GM12892 (cell line): ENCODE results near the gene FSTL5.

Experiments
- POLR2A ChIP-seq: IDR thresholded peaks from 2 replicates; pipeline ENCODE4 v1.6.1; 2011; ENCODE audit warnings: low read depth, low read length, control low read depth
- POLR2AphosphoS5 ChIP-seq: IDR thresholded peaks from 2 replicates; pipeline ENCODE4 v1.6.1; 2011; ENCODE audit warnings: low read depth, low read length, control low read depth

GRCh38 chr4:161519611-161520010, 644.2 kb downstream of the FSTL5 start:
- TF ChIP-seq POLR2A: no peak
- no peak for TF ChIP-seq POLR2AphosphoS5
